Measurements from ENCODE around the gene BRPF1.
A peak's percentile ranks its signal among the peaks of the same experiment; 100 is the strongest.

The BRPF1 gene

GRCh38 chr3:9791790-9792404 is 60.4 kb downstream of the BRPF1 start:
- no peak for DNase-seq

DNA sequence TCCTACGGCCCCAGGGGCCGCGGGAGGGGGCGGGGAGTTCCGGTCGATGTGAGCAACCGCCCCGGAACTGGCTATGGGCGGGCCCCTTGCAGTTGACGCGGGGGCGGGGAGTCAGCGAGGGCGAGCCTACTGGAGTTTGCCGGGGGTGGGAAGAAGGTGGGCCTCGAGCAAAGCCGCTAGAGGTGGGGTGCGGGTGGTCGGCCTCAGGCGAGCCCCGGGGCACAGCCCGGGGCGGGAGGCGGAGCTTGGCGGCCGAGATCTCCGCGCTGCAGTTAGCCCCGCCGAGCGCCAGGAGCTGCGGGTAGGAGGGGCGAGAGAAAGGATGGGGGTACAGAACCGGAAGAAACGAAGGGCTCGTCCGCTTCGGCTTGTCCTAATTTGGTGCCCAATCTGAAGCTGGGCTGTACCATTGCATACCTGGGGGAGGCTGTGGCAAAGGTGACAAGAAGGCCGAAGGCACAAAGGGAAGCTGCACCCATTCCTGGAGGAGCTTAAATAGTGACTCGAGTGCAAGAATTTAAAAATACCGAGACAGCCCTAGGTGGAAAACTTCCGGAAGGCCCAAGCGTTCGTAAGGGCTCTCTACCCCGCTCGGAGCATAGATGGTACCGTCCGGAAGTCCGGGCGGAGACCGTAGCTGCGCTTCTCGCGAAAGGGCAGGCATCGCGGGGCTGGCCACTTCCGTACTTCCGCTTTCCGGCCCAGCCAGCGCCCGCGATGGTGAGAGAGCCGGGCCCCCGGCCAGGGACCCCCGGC is 61.0 kb downstream of the BRPF1 start, which contains the start of the genes ARPC4 and TADA3:
ARPC4 (plus strand) TSS at position 678 of the 756 bp plus-strand sequence; CDS start at position 718, 40 bp downstream.
TADA3 (minus strand) TSS at position 69 of the 756 bp plus-strand sequence. CDS start 1,007 bp downstream, outside the sequence.
- peak; percentile 97 for DNase-seq

GRCh38 chr3:9793161-9793781 is 61.7 kb downstream of the BRPF1 start:
- no peak for DNase-seq

DNA sequence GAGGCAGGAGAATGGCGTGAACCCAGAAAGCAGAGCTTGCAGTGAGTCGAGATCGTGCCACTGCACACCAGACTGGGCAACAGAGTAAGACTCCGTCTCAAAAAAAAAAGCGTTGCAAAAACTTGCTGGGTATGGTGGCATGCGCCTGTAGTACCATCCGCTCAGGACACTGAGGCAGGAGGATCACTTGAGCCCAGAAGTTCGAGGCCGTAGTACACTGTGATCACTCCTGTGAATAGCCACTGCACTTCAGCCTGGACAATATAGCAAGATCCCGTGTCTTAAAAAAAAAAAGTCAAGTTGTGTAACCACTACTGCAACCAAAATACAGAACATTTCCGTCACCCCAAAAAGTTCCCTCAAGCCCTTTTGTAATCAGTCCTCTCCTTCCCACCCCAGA is 62.9 kb downstream of the BRPF1 start:
- no peak for DNase-seq

- DNase-seq = no peak
Measured at GRCh38 chr3:9795207-9795606, 63.7 kb downstream of the BRPF1 start.

DNA sequence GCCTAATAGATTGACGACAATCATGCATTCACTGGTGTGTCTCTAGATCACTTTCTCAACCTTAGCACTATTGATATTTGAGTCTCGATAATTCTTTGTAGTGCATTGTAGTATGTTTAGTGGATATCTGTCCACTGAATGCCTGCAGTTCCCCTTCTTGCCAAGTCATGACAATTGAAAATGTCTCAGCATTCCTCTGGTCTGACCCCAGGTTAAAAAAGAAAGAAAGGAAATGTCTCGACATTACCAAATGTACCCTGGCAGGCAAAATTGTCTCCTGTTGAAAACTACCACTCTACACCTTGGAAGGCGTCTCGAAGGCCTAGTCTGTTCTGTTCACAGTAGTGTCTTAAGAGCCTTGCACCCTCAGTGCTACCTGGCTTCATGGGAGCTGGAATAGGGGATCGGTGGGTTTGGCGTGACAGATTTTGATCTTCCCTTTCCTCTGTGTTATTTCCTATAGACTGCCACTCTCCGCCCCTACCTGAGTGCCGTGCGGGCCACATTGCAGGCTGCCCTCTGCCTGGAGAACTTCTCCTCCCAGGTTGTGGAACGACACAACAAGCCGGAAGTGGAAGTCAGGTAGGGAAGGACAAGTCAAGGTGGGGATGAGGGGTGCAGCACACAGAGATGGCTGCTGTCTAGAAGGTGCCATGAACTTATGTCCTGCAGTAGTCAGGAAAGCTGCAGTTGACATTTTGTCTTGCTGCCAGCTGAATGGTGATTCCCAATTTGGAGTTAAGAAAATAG is 65.8 kb downstream of the BRPF1 start:
- DNase-seq = no peak
